ENCODE data around the gene ACHE. TPM values are rescaled to one million over a fixed set of nuclear protein-coding genes. Genes with fewer than 3 reads are reported as not detected.
"Not testable (repeated sequence)": the region's sequence is repeated elsewhere in the genome, so short reads cannot be mapped to it uniquely, and the experiment has no call there.

ACHE gene
- total and polyA plus RNA-seq, 2 donors from 2014 or later: 1.6 to 3.6 TPM

DNA sequence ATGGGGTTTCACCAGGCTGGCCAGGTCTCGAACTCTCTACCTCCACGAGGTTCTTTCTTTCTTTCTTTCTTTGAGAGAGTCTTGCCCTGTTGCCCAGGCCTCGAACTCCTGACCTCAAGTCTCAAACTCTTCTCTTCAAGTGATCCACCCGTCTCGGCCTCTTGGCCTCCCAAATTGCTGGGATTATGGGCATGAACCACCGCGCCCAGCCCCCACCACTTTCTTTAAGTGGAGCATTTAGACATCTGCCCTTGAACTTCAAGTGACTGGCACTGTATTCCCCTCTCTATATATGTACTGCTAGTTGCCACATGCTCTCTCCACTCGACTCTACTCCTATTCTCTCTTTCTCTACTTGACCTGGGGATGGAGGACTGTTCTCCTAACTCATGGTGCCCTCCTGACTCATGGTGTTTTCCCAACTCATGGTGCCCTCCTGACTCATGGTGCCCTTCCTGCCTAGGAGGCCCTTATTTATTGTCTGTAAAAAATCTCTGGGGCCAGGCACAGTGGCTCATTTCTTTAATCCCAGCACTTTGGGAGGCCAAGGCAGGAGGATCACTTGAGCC lies 19.3 kb upstream of the ACHE start:
- FAIRE-seq (no peak), DNase-seq (peak in 1 of 5 donors; percentile 18)
- TF ChIP-seq, protein P1, sequence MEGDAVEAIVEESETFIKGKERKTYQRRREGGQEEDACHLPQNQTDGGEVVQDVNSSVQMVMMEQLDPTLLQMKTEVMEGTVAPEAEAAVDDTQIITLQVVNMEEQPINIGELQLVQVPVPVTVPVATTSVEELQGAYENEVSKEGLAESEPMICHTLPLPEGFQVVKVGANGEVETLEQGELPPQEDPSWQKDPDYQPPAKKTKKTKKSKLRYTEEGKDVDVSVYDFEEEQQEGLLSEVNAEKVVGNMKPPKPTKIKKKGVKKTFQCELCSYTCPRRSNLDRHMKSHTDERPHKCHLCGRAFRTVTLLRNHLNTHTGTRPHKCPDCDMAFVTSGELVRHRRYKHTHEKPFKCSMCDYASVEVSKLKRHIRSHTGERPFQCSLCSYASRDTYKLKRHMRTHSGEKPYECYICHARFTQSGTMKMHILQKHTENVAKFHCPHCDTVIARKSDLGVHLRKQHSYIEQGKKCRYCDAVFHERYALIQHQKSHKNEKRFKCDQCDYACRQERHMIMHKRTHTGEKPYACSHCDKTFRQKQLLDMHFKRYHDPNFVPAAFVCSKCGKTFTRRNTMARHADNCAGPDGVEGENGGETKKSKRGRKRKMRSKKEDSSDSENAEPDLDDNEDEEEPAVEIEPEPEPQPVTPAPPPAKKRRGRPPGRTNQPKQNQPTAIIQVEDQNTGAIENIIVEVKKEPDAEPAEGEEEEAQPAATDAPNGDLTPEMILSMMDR (IDR thresholded peaks at IDR 0.05; ENCODE audit: borderline replicate concordance, extremely low read depth, insufficient read depth): no peak
- intact Hi-C loops (cut with DNase I): no loop called here
- no peaks in the 10 kb centered on the region for H3K9me3 ChIP-seq (ENCODE audit: control insufficient read depth in 2 of 3, insufficient read depth in 1 of 3, low read length in 3 of 3)
- no peaks in the 10 kb centered on the region for H3K4me1 ChIP-seq (ENCODE audit: control insufficient read depth in 2 of 3, insufficient read depth in 2 of 3, low read depth in 1 of 3, low read length in 3 of 3)
- no peak overlapping the region for H3K4me3 ChIP-seq (ENCODE audit: low read length in 3 of 3)
- H3K27ac ChIP-seq (ENCODE audit: low read depth in 2 of 2, low read length in 2 of 2): no peak overlapping the region
- H3K36me3 ChIP-seq (ENCODE audit: control insufficient read depth in 2 of 3, insufficient read depth in 3 of 3, low read length in 3 of 3): no peaks in the 10 kb centered on the region
- H3K9ac ChIP-seq (ENCODE audit: low read length in 3 of 3): no peak overlapping the region
- no peaks in the 10 kb centered on the region for H3K27me3 ChIP-seq (ENCODE audit: control insufficient read depth, insufficient read depth, low read length)

DNA sequence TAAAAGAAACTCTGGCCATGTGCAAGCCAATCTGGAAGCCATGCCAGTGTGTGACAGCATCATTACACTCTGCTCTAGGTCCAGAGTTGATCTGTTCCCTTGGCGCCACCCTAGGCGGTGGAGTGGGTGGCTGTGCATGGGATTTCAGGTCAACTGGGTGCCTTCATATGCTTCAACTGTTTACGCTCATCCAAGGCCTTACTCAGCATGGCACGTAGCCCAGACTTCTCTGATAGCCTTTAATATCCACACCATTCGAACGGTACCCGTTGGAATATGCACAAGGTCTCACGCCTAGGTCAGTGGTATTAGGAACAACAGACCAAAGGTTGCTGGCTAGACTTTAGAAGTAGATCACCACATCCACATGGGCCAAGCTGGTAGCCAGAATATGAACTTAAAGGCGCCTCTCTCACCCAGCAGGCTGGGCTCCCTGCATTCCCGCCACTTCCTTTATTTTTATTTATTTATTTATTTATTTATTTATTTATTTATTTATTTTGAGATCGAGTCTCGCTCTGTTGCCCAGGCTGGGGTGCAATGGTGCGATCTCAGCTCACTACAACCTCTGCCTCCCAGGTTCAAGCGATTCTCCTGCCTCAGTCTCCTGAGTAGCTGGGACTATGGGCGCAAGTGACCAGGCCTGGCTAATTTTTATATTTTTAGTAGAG lies 18.7 kb upstream of the ACHE start:
- DNase-seq (peak in 1 of 5 donors; percentile 8), FAIRE-seq (no peak)
- H3K27ac ChIP-seq (ENCODE audit: low read depth in 2 of 2, low read length in 2 of 2): no peak overlapping the region
- TF ChIP-seq, protein P1 (IDR thresholded peaks at IDR 0.05; ENCODE audit: borderline replicate concordance, extremely low read depth, insufficient read depth): no peak
- no peaks in the 10 kb centered on the region for H3K4me1 ChIP-seq (ENCODE audit: control insufficient read depth in 2 of 3, insufficient read depth in 2 of 3, low read depth in 1 of 3, low read length in 3 of 3)
- no peaks in the 10 kb centered on the region for H3K36me3 ChIP-seq (ENCODE audit: control insufficient read depth in 2 of 3, insufficient read depth in 3 of 3, low read length in 3 of 3)
- no peaks in the 10 kb centered on the region for H3K27me3 ChIP-seq (ENCODE audit: control insufficient read depth, insufficient read depth, low read length)
- H3K4me3 ChIP-seq (ENCODE audit: low read length in 3 of 3): no peak overlapping the region
- H3K9me3 ChIP-seq (ENCODE audit: control insufficient read depth in 2 of 3, insufficient read depth in 1 of 3, low read length in 3 of 3): no peaks in the 10 kb centered on the region
- intact Hi-C loops (cut with DNase I): no loop called here
- H3K9ac ChIP-seq (ENCODE audit: low read length in 3 of 3): no peak overlapping the region

DNA sequence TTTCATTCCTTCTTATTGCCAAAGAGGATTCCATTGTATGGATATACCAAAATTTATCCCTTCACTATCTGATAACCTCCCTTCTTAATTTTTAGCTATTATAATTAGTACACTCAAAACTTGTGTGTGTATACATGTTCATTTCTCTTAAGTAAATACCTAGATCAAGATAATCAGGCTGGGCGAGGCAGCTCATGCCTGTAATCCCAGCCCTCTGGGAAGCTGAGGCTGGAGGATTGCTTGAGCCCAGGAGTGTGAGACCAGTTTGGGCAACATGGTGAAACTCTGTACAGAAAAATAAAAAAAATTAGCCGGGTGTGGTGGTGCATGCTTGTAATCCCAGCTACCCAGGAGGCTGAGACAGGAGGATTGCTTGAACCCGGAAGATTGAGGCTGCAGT lies 15.8 kb upstream of the ACHE start:
- Histone ChIP-seq H3K27ac (ENCODE audit: low read depth in 2 of 2, low read length in 2 of 2) (no peak overlapping the region), H3K36me3 (ENCODE audit: control insufficient read depth in 2 of 3, insufficient read depth in 3 of 3, low read length in 3 of 3) (no peaks in the 10 kb centered on the region), H3K4me1 (ENCODE audit: control insufficient read depth in 2 of 3, insufficient read depth in 2 of 3, low read depth in 1 of 3, low read length in 3 of 3) (no peaks in the 10 kb centered on the region), H3K27me3 (ENCODE audit: control insufficient read depth, insufficient read depth, low read length) (no peaks in the 10 kb centered on the region), H3K9me3 (ENCODE audit: control insufficient read depth in 2 of 3, insufficient read depth in 1 of 3, low read length in 3 of 3) (no peaks in the 10 kb centered on the region), H3K9ac (ENCODE audit: low read length in 3 of 3) (no peak overlapping the region), H3K4me3 (ENCODE audit: low read length in 3 of 3) (no peak overlapping the region)
- no peak for FAIRE-seq
- TF ChIP-seq, protein P1 (IDR thresholded peaks at IDR 0.05; ENCODE audit: borderline replicate concordance, extremely low read depth, insufficient read depth): no peak
- intact Hi-C loops (cut with DNase I): no loop called here
- DNase-seq: peak in 1 of 5 donors; percentile 3

DNA sequence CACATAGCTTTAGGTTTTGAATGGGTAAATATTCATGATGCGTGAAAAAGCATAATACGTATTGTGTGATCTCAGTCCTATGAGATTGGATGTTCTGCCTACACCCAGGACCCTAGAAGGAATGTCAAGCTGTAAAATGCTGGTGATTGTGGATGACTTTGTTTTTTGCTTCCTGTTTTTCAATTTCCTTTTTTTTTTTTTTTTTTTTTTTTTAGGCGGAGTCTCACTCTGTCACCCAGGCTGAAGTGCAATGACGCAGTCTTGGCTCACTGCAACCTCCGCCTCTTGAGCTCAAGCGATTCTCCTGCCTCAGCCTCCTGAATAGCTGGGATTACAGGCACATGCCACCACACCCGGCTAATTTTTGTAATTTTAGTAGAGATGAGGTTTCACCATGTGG lies 14.8 kb upstream of the ACHE start:
- intact Hi-C loops (cut with DNase I); FAIRE-seq: not testable (repeated sequence)
- DNase-seq: peak in 1 of 5 donors; percentile 26

More for the DNA sequence above, 14.8 kb upstream of the ACHE start:
- not testable (repeated sequence) for H3K9ac ChIP-seq (ENCODE audit: low read length in 3 of 3); H3K4me3 ChIP-seq (ENCODE audit: low read length in 3 of 3); H3K4me1 ChIP-seq (ENCODE audit: control insufficient read depth in 2 of 3, insufficient read depth in 2 of 3, low read depth in 1 of 3, low read length in 3 of 3); H3K36me3 ChIP-seq (ENCODE audit: control insufficient read depth in 2 of 3, insufficient read depth in 3 of 3, low read length in 3 of 3); H3K9me3 ChIP-seq (ENCODE audit: control insufficient read depth in 2 of 3, insufficient read depth in 1 of 3, low read length in 3 of 3); H3K27me3 ChIP-seq (ENCODE audit: control insufficient read depth, insufficient read depth, low read length); H3K27ac ChIP-seq (ENCODE audit: low read depth in 2 of 2, low read length in 2 of 2)
